SK-N-SH (cell line): Measurements from ENCODE around the gene AGAP1.

Experiments used
- CHD2 ChIP-seq: fragments of 150-350 bp; IDR thresholded peaks from 2 replicates; pipeline ENCODE4 v1.6.1; 2018; ENCODE audit warnings: low read length; ENCODE audit not compliant: partially characterized antibody
- EZH2phosphoT487 ChIP-seq: fragments of 200-600 bp; sonication (generic); IDR thresholded peaks from 2 replicates; pipeline ENCODE4 v1.6.1; 2017; ENCODE audit warnings: low read depth, mixed run types, mild to moderate bottlenecking, antibody characterized with exemption, moderate library complexity, borderline replicate concordance
- GABPA ChIP-seq: IDR thresholded peaks from 2 replicates; pipeline ENCODE4 v1.4.0; 2012; ENCODE audit warnings: low read depth, mild to moderate bottlenecking
- JUND ChIP-seq: IDR thresholded peaks from 2 replicates; pipeline ENCODE4 v1.4.0; 2012
- NFIC ChIP-seq: IDR thresholded peaks from 2 replicates; pipeline ENCODE4 v1.4.0; 2012; ENCODE audit warnings: borderline replicate concordance
- POLR2AphosphoS5 ChIP-seq: IDR thresholded peaks from 2 replicates; pipeline ENCODE4 v1.6.1; 2012; ENCODE audit warnings: low read depth, low read length
- RXRA ChIP-seq: IDR thresholded peaks from 2 replicates; pipeline ENCODE4 v1.4.0; 2012; ENCODE audit warnings: low read depth, mild to moderate bottlenecking, borderline replicate concordance
- SMC3 ChIP-seq: IDR thresholded peaks from 2 replicates; pipeline ENCODE4 v1.6.1; 2012; ENCODE audit warnings: low read depth, low read length, improper control_type of control experiment
- TCF12 ChIP-seq: IDR thresholded peaks from 2 replicates; pipeline ENCODE4 v1.4.0; 2012
- TF ChIP-seq, protein P1 (sequence below): fragments of 200-600 bp; sonication (generic); IDR thresholded peaks from 2 replicates; pipeline ENCODE4 v1.6.1; 2017; ENCODE audit warnings: antibody characterized with exemption, mild to moderate bottlenecking, moderate library complexity
- TF ChIP-seq, protein P2 (sequence below): IDR thresholded peaks from 2 replicates; pipeline ENCODE4 v1.6.1; 2012; ENCODE audit warnings: mild to moderate bottlenecking, low read depth, low read length, moderate library complexity
- TF ChIP-seq, protein P3 (sequence below): IDR thresholded peaks from 2 replicates; pipeline ENCODE4 v1.4.0; 2012; ENCODE audit warnings: low read depth, borderline replicate concordance
- TF ChIP-seq, protein P4 (sequence below): IDR thresholded peaks from 2 replicates; pipeline ENCODE4; 2012
- TF ChIP-seq, protein P5 (sequence below): fragments of 150-350 bp; IDR thresholded peaks from 2 replicates; pipeline ENCODE4 v1.6.1; 2017; ENCODE audit warnings: antibody characterized with exemption, low read length, low read depth, borderline replicate concordance

DNA sequence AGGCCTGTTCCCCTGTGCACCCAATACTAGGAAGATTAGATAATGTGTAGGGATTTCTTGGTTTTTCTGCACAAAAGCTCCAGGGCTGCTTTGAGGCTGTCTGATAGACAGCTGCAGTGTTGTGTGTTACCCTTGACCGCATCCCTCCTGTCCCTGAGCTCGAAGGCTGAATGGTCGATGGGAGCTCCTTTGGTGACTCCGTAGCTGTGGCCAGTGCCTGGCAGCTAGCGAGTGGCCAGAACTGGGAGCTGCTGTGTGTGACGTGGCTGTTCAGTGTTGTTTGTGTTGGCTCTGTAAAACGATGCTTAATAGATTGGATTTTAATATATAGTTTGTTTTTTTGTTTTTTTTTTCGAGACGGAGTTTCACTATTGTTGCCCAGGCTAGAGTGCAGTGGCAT lies 170.0 kb downstream of the AGAP1 start:
- TF ChIP-seq, protein P1, sequence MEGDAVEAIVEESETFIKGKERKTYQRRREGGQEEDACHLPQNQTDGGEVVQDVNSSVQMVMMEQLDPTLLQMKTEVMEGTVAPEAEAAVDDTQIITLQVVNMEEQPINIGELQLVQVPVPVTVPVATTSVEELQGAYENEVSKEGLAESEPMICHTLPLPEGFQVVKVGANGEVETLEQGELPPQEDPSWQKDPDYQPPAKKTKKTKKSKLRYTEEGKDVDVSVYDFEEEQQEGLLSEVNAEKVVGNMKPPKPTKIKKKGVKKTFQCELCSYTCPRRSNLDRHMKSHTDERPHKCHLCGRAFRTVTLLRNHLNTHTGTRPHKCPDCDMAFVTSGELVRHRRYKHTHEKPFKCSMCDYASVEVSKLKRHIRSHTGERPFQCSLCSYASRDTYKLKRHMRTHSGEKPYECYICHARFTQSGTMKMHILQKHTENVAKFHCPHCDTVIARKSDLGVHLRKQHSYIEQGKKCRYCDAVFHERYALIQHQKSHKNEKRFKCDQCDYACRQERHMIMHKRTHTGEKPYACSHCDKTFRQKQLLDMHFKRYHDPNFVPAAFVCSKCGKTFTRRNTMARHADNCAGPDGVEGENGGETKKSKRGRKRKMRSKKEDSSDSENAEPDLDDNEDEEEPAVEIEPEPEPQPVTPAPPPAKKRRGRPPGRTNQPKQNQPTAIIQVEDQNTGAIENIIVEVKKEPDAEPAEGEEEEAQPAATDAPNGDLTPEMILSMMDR: no peak
- no peak for TF ChIP-seq TCF12
- TF ChIP-seq, protein P2, sequence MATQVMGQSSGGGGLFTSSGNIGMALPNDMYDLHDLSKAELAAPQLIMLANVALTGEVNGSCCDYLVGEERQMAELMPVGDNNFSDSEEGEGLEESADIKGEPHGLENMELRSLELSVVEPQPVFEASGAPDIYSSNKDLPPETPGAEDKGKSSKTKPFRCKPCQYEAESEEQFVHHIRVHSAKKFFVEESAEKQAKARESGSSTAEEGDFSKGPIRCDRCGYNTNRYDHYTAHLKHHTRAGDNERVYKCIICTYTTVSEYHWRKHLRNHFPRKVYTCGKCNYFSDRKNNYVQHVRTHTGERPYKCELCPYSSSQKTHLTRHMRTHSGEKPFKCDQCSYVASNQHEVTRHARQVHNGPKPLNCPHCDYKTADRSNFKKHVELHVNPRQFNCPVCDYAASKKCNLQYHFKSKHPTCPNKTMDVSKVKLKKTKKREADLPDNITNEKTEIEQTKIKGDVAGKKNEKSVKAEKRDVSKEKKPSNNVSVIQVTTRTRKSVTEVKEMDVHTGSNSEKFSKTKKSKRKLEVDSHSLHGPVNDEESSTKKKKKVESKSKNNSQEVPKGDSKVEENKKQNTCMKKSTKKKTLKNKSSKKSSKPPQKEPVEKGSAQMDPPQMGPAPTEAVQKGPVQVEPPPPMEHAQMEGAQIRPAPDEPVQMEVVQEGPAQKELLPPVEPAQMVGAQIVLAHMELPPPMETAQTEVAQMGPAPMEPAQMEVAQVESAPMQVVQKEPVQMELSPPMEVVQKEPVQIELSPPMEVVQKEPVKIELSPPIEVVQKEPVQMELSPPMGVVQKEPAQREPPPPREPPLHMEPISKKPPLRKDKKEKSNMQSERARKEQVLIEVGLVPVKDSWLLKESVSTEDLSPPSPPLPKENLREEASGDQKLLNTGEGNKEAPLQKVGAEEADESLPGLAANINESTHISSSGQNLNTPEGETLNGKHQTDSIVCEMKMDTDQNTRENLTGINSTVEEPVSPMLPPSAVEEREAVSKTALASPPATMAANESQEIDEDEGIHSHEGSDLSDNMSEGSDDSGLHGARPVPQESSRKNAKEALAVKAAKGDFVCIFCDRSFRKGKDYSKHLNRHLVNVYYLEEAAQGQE: no peak
- no peak for TF ChIP-seq SMC3
- TF ChIP-seq POLR2AphosphoS5: no peak
- TF ChIP-seq, protein P3, sequence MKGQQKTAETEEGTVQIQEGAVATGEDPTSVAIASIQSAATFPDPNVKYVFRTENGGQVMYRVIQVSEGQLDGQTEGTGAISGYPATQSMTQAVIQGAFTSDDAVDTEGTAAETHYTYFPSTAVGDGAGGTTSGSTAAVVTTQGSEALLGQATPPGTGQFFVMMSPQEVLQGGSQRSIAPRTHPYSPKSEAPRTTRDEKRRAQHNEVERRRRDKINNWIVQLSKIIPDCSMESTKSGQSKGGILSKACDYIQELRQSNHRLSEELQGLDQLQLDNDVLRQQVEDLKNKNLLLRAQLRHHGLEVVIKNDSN: no peak
- TF ChIP-seq GABPA: no peak
- TF ChIP-seq, protein P4, sequence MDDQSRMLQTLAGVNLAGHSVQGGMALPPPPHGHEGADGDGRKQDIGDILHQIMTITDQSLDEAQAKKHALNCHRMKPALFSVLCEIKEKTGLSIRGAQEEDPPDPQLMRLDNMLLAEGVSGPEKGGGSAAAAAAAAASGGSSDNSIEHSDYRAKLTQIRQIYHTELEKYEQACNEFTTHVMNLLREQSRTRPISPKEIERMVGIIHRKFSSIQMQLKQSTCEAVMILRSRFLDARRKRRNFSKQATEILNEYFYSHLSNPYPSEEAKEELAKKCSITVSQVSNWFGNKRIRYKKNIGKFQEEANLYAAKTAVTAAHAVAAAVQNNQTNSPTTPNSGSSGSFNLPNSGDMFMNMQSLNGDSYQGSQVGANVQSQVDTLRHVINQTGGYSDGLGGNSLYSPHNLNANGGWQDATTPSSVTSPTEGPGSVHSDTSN: no peak
- TF ChIP-seq CHD2: no peak
- TF ChIP-seq RXRA: no peak
- TF ChIP-seq EZH2phosphoT487: no peak
- no peak for TF ChIP-seq NFIC
- TF ChIP-seq, protein P5, sequence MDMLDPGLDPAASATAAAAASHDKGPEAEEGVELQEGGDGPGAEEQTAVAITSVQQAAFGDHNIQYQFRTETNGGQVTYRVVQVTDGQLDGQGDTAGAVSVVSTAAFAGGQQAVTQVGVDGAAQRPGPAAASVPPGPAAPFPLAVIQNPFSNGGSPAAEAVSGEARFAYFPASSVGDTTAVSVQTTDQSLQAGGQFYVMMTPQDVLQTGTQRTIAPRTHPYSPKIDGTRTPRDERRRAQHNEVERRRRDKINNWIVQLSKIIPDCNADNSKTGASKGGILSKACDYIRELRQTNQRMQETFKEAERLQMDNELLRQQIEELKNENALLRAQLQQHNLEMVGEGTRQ: no peak
- no peak for TF ChIP-seq JUND
